Measurements from ENCODE around the gene AUNIP. TPM values are rescaled to one million over a fixed set of nuclear protein-coding genes. Genes with fewer than 3 reads are reported as not detected.

AUNIP gene
- total RNA-seq, 1 experiment from 2014 or later, result 17.6 TPM

GRCh38 chr1:25856856-25857255, 2.4 kb downstream of the AUNIP start:
- Histone ChIP-seq H3F3A (ENCODE audit: low read length, unreplicated experiment) (no peaks in the 10 kb centered on the region), H3K36me3 (ENCODE audit: low read depth, low read length) (no peaks in the 10 kb centered on the region), H3K79me2 (ENCODE audit: low read length) (peaks cover 72% of the 10 kb centered on the region), H2AFZ (ENCODE audit: low read length) (no peak overlapping the region), H3K27ac (ENCODE audit: low read length) (no peak overlapping the region), H3K27me3 (ENCODE audit: low read length) (no peaks in the 10 kb centered on the region), H4K20me1 (ENCODE audit: low read length) (peaks cover 4% of the 10 kb centered on the region; the same call in 1 of the 2 replicates), H3K9me3 (ENCODE audit: low read length) (no peaks in the 10 kb centered on the region), H3K4me3 (ENCODE audit: low read length) (no peak overlapping the region), H3K9me2 (replicated peaks; ENCODE audit: low read length) (no peaks in the 10 kb centered on the region), H3K4me1 (ENCODE audit: insufficient read depth, low read length) (0 out of 2 replicates have a peak, but pooled peaks cover 7% of the 10 kb centered on the region), H3K4me2 (ENCODE audit: low read length) (no peak overlapping the region), H3K9ac (ENCODE audit: low read length) (no peak overlapping the region)
- CTCF ChIA-PET, result no interaction called here
- TF ChIP-seq, protein P1, sequence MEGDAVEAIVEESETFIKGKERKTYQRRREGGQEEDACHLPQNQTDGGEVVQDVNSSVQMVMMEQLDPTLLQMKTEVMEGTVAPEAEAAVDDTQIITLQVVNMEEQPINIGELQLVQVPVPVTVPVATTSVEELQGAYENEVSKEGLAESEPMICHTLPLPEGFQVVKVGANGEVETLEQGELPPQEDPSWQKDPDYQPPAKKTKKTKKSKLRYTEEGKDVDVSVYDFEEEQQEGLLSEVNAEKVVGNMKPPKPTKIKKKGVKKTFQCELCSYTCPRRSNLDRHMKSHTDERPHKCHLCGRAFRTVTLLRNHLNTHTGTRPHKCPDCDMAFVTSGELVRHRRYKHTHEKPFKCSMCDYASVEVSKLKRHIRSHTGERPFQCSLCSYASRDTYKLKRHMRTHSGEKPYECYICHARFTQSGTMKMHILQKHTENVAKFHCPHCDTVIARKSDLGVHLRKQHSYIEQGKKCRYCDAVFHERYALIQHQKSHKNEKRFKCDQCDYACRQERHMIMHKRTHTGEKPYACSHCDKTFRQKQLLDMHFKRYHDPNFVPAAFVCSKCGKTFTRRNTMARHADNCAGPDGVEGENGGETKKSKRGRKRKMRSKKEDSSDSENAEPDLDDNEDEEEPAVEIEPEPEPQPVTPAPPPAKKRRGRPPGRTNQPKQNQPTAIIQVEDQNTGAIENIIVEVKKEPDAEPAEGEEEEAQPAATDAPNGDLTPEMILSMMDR (conservative IDR thresholded peaks at IDR 0.05; ENCODE audit: low read depth, low read length), result no peak
- TF ChIP-seq EZH2phosphoT487 (IDR thresholded peaks at IDR 0.05; ENCODE audit: borderline replicate concordance, low read length), result no peak
- TF ChIP-seq EZH2 (IDR thresholded peaks at IDR 0.05; ENCODE audit: low read length, unreplicated experiment), result no peak
- POLR2A ChIA-PET (ENCODE audit: unreplicated experiment), result no interaction called here
- no TSS peak for BruUV-seq (replicated peaks)
- intact Hi-C loops (cut with micrococcal nuclease), result no loop called here
- ATAC-seq, result no peak
- DNase-seq, result no peak

GRCh38 chr1:25854554-25854953, 4.7 kb downstream of the AUNIP start:
- Histone ChIP-seq H3F3A (ENCODE audit: low read length, unreplicated experiment) (no peaks in the 10 kb centered on the region), H3K9ac (ENCODE audit: low read length) (no peak overlapping the region), H3K9me2 (replicated peaks; ENCODE audit: low read length) (no peaks in the 10 kb centered on the region), H3K27ac (ENCODE audit: low read length) (no peak overlapping the region), H3K4me1 (ENCODE audit: insufficient read depth, low read length) (0 out of 2 replicates have a peak, but pooled peaks cover 4% of the 10 kb centered on the region), H3K4me3 (ENCODE audit: low read length) (no peak overlapping the region), H3K27me3 (ENCODE audit: low read length) (no peaks in the 10 kb centered on the region), H4K20me1 (ENCODE audit: low read length) (peaks cover 4% of the 10 kb centered on the region; the same call in 1 of the 2 replicates), H3K4me2 (ENCODE audit: low read length) (no peak overlapping the region), H3K9me3 (ENCODE audit: low read length) (no peaks in the 10 kb centered on the region), H3K36me3 (ENCODE audit: low read depth, low read length) (0 out of 2 replicates have a peak, but pooled peaks cover 3% of the 10 kb centered on the region), H3K79me2 (ENCODE audit: low read length) (peaks cover 94% of the 10 kb centered on the region), H2AFZ (ENCODE audit: low read length) (no peak overlapping the region)
- peak; percentile 27 for DNase-seq
- ChIA-PET CTCF (no interaction called here), POLR2A (ENCODE audit: unreplicated experiment) (no interaction called here)
- no peak for ATAC-seq
- BruUV-seq (replicated peaks), result no TSS peak
- TF ChIP-seq EZH2 (IDR thresholded peaks at IDR 0.05; ENCODE audit: low read length, unreplicated experiment) (no peak), EZH2phosphoT487 (IDR thresholded peaks at IDR 0.05; ENCODE audit: borderline replicate concordance, low read length) (no peak)
- TF ChIP-seq, protein P1 (conservative IDR thresholded peaks at IDR 0.05; ENCODE audit: low read depth, low read length), result no peak
- intact Hi-C loops (cut with micrococcal nuclease), result no loop called here

GRCh38 chr1:25848531-25848930, 10.7 kb downstream of the AUNIP start:
- no peak overlapping the region for H3K4me3 ChIP-seq (ENCODE audit: low read length)
- no peaks in the 10 kb centered on the region for H3K27me3 ChIP-seq (ENCODE audit: low read length)
- H3K27ac ChIP-seq (ENCODE audit: low read length), result no peak overlapping the region
- no peak overlapping the region for H3K9ac ChIP-seq (ENCODE audit: low read length)
- DNase-seq (no peak), ATAC-seq (no peak)
- H3F3A ChIP-seq (ENCODE audit: low read length, unreplicated experiment), result no peaks in the 10 kb centered on the region
- no peak overlapping the region for H2AFZ ChIP-seq (ENCODE audit: low read length)
- intact Hi-C loops (cut with micrococcal nuclease), result no loop called here
- peaks cover 15% of the 10 kb centered on the region; the same call in 1 of the 2 replicates for H4K20me1 ChIP-seq (ENCODE audit: low read length)
- TF ChIP-seq, protein P1 (conservative IDR thresholded peaks at IDR 0.05; ENCODE audit: low read depth, low read length), result no peak
- no peak for TF ChIP-seq EZH2 (IDR thresholded peaks at IDR 0.05; ENCODE audit: low read length, unreplicated experiment)
- TF ChIP-seq EZH2phosphoT487 (IDR thresholded peaks at IDR 0.05; ENCODE audit: borderline replicate concordance, low read length), result no peak
- ChIA-PET POLR2A (ENCODE audit: unreplicated experiment) (interaction anchor here (0.5 kb wide), 2 partner anchors 146 to 149 kb away, joined by 4 read pairs; partner anchors contain the start of gene PAFAH2), CTCF (no interaction called here)
- no peaks in the 10 kb centered on the region for H3K9me3 ChIP-seq (ENCODE audit: low read length)
- no peak overlapping the region for H3K4me2 ChIP-seq (ENCODE audit: low read length)
- H3K36me3 ChIP-seq (ENCODE audit: low read depth, low read length), result 0 out of 2 replicates have a peak, but pooled peaks cover 3% of the 10 kb centered on the region
- no peaks in the 10 kb centered on the region for H3K9me2 ChIP-seq (replicated peaks; ENCODE audit: low read length)
- no TSS peak for BruUV-seq (replicated peaks)
- H3K79me2 ChIP-seq (ENCODE audit: low read length), result peaks cover 94% of the 10 kb centered on the region
- 0 out of 2 replicates have a peak, but pooled peaks cover 3% of the 10 kb centered on the region for H3K4me1 ChIP-seq (ENCODE audit: insufficient read depth, low read length)
